Skeletal muscle tissue (tissue), 5 donors: ENCODE results near the gene TGFBR3. TPM values are rescaled to one million over a fixed set of nuclear protein-coding genes. Genes with fewer than 3 reads are reported as not detected.

ENCODE experiments used
- H3K27ac ChIP-seq: one replicate; pipeline ENCODE4 v1.7.0; 2013; ENCODE audit warnings: mild to moderate bottlenecking, low read depth, low read length, inconsistent platforms
- H3K27me3 ChIP-seq, 3 donors: one replicate each; pipeline ENCODE4 v1.7.0; 2013; ENCODE audit warnings: low read length in 3 of 3; ENCODE audit not compliant: control insufficient read depth in 3 of 3, insufficient read depth in 3 of 3
- H3K36me3 ChIP-seq, 3 donors: one replicate each; pipeline ENCODE4 v1.7.0; 2013; ENCODE audit warnings: low read length in 3 of 3; ENCODE audit not compliant: control insufficient read depth in 3 of 3, insufficient read depth in 3 of 3
- H3K4me1 ChIP-seq, 3 donors: one replicate each; pipeline ENCODE4 v1.7.0; 2013; ENCODE audit warnings: low read length in 3 of 3, mild to moderate bottlenecking in 3 of 3; ENCODE audit not compliant: control insufficient read depth in 3 of 3, insufficient read depth in 3 of 3
- H3K4me3 ChIP-seq, 3 donors: one replicate each; pipeline ENCODE4 v1.7.0; 2013; ENCODE audit warnings: low read length in 3 of 3
- H3K9ac ChIP-seq, 3 donors: one replicate each; pipeline ENCODE4 v1.7.0; 2013; ENCODE audit warnings: low read length in 3 of 3, mild to moderate bottlenecking in 3 of 3, moderate library complexity in 2 of 3, low read depth in 1 of 3
- H3K9me3 ChIP-seq, 3 donors: one replicate each; pipeline ENCODE4 v1.7.0; 2013; ENCODE audit warnings: low read length in 3 of 3; ENCODE audit not compliant: control insufficient read depth in 3 of 3
- small RNA-seq: library from RNA; depleted of rRNA; stranded (forward); fragments of <200 nt; gene quantifications from one replicate; pipeline ENCODE3, GENCODE V24; 2014
- total RNA-seq: library from RNA; depleted of rRNA; stranded (reverse); fragments of >200 nt; gene quantifications from one replicate; pipeline ENCODE4 v1.2.3, GENCODE V29; 2014
- donor health status: Osteomylitis.

The TGFBR3 gene
- total RNA-seq, 1 donor from 2014 or later: 54.3 TPM

GRCh38 chr1:91631718-91632330 is 254.1 kb downstream of the TGFBR3 start:
- Histone ChIP-seq H3K27me3 (no peaks in the 10 kb centered on the region), H3K9me3 (no peaks in the 10 kb centered on the region), H3K9ac (no peak overlapping the region), H3K36me3 (no peaks in the 10 kb centered on the region), H3K27ac (no peak overlapping the region), H3K4me3 (no peak overlapping the region), H3K4me1 (no peaks in the 10 kb centered on the region)

- Histone ChIP-seq H3K9ac (no peak overlapping the region), H3K36me3 (no peaks in the 10 kb centered on the region), H3K27ac (no peak overlapping the region), H3K9me3 (no peaks in the 10 kb centered on the region), H3K27me3 (no peaks in the 10 kb centered on the region), H3K4me3 (no peak overlapping the region), H3K4me1 (no peaks in the 10 kb centered on the region)
Measured at GRCh38 chr1:91630803-91631202, 255.1 kb downstream of the TGFBR3 start.

Small RNAs within 50 kb of the gene (small RNA-seq; reads per million reads assigned to genes)
- gene RN7SL653P: not detected

Other genes with a start within 250 kb of the TGFBR3 start
- gene BRDT, start 63.2 kb upstream of the TGFBR3 start, total RNA-seq: not detected
- 0.52 TPM for gene EPHX4, start 143.8 kb upstream of the TGFBR3 start, total RNA-seq
- not detected for gene SETSIP, start 189.3 kb upstream of the TGFBR3 start, total RNA-seq
- 1.6 TPM for gene BTBD8, start 194.2 kb upstream of the TGFBR3 start, total RNA-seq